ENCODE results near the gene GPN1. TPM values are rescaled to one million over a fixed set of nuclear protein-coding genes. Genes with fewer than 3 reads are reported as not detected.
"Not testable (repeated sequence)": the region's sequence is repeated elsewhere in the genome, so short reads cannot be mapped to it uniquely, and the experiment has no call there.

GPN1 gene
- total and polyA plus RNA-seq, 3 donors from 2014 or later, result 28.8 to 77.5 (median 29.3) TPM

- no peak for DNase-seq
- Histone ChIP-seq H3K4me3 (no peak overlapping the region), H3K4me1 (no peaks in the 10 kb centered on the region), H3K27ac (no peak overlapping the region), H3K36me3 (ENCODE audit: low read depth, missing control alignments) (no peaks in the 10 kb centered on the region), H3K27me3 (no peaks in the 10 kb centered on the region), H3K9me3 (no peaks in the 10 kb centered on the region)
- TF ChIP-seq CTCF (IDR thresholded peaks at IDR 0.05) (no peak), POLR2A (IDR thresholded peaks at IDR 0.05) (no peak)
- intact Hi-C loops (cut with DNase I; ENCODE audit: low total_unique reads), result no loop called here
- 94 to 95% methylated on average over 3 of the region's 3 CpGs for whole genome bisulfite sequencing, 2 donors
These were observed 13.5 kb upstream of the GPN1 start for GRCh38 chr2:27615316-27615715.

- Histone ChIP-seq H3K36me3 (ENCODE audit: low read depth, missing control alignments) (no peaks in the 10 kb centered on the region), H3K4me3 (no peak overlapping the region), H3K4me1 (no peaks in the 10 kb centered on the region), H3K9me3 (no peaks in the 10 kb centered on the region), H3K27ac (no peak overlapping the region), H3K27me3 (no peaks in the 10 kb centered on the region)
- no peak for DNase-seq
- TF ChIP-seq POLR2A (IDR thresholded peaks at IDR 0.05) (no peak), CTCF (IDR thresholded peaks at IDR 0.05) (no peak)
- 70 to 82% methylated on average over 1 of the region's 1 CpG for WGBS, 2 donors
- intact Hi-C loops (cut with DNase I; ENCODE audit: low total_unique reads), result no loop called here
These were observed 7.3 kb upstream of the GPN1 start for GRCh38 chr2:27621524-27621923.

GRCh38 chr2:27622921-27623384, 5.9 kb upstream of the GPN1 start:
- H3K36me3 ChIP-seq (ENCODE audit: low read depth, missing control alignments), result no peaks in the 10 kb centered on the region
- TF ChIP-seq POLR2A (IDR thresholded peaks at IDR 0.05) (no peak), CTCF (IDR thresholded peaks at IDR 0.05) (no peak)
- no peaks in the 10 kb centered on the region for H3K27me3 ChIP-seq
- no peaks in the 10 kb centered on the region for H3K9me3 ChIP-seq
- DNase-seq, result no peak
- H3K4me1 ChIP-seq, result peaks cover 2% of the 10 kb centered on the region
- no peak overlapping the region for H3K4me3 ChIP-seq
- H3K27ac ChIP-seq, result no peak overlapping the region
- intact Hi-C loops (cut with DNase I; ENCODE audit: low total_unique reads), result no loop called here
- WGBS, 2 donors, result 87 to 93% methylated on average over 3 of the region's 3 CpGs

- no peaks in the 10 kb centered on the region for H3K9me3 ChIP-seq
- intact Hi-C loops (cut with DNase I; ENCODE audit: low total_unique reads), result no loop called here
- peaks cover 5% of the 10 kb centered on the region for H3K4me1 ChIP-seq
- H3K27ac ChIP-seq, result no peak overlapping the region
- no peak for DNase-seq
- H3K4me3 ChIP-seq, result no peak overlapping the region
- H3K27me3 ChIP-seq, result no peaks in the 10 kb centered on the region
- TF ChIP-seq POLR2A (IDR thresholded peaks at IDR 0.05), result no peak
- TF ChIP-seq CTCF (IDR thresholded peaks at IDR 0.05), result no peak
- H3K36me3 ChIP-seq (ENCODE audit: low read depth, missing control alignments), result no peaks in the 10 kb centered on the region
These were observed 3.9 kb upstream of the GPN1 start for GRCh38 chr2:27624943-27625342.

- H3K36me3 ChIP-seq (ENCODE audit: low read depth, missing control alignments); DNase-seq; H3K27me3 ChIP-seq; H3K4me1 ChIP-seq; H3K4me3 ChIP-seq; intact Hi-C loops (cut with DNase I; ENCODE audit: low total_unique reads); H3K27ac ChIP-seq; H3K9me3 ChIP-seq: not testable (repeated sequence)
- WGBS, 2 donors, result 74 to 80% methylated on average over 1 of the region's 1 CpG
These were observed 2.5 kb upstream of the GPN1 start for GRCh38 chr2:27626323-27626722.

GRCh38 chr2:27626921-27627320, 1.9 kb upstream of the GPN1 start:
- intact Hi-C loops (cut with DNase I; ENCODE audit: low total_unique reads); H3K36me3 ChIP-seq (ENCODE audit: low read depth, missing control alignments); H3K27me3 ChIP-seq; H3K4me3 ChIP-seq; H3K4me1 ChIP-seq; H3K9me3 ChIP-seq; DNase-seq: not testable (repeated sequence)
- H3K27ac ChIP-seq, result peak overlapping the region in 1 of 2 donors; percentile 20
- 22 to 45% methylated on average over 3 of the region's 3 CpGs for WGBS, 2 donors
